Fibroblast of lung (primary cell): Measurements from ENCODE around the gene ACSF2. TPM values are rescaled to one million over a fixed set of nuclear protein-coding genes. Genes with fewer than 3 reads are reported as not detected.
"Not testable (repeated sequence)": the region's sequence is repeated elsewhere in the genome, so short reads cannot be mapped to it uniquely, and the experiment has no call there.

ENCODE experiments used
- DNase-seq, 2 donors: peaks; one replicate each; pipeline versions ENCODE4 v3.0.0 to v3.0.0-alpha.2; 2010; ENCODE audit warnings: low read depth in 2 of 2
- H2AFZ ChIP-seq: 2 replicates; pipeline ENCODE4 v1.5.1; 2012; ENCODE audit warnings: low read length, control low read depth, inconsistent platforms
- H3K27ac ChIP-seq: 2 replicates; pipeline ENCODE4 v1.5.1; 2011; ENCODE audit warnings: low read length, control low read depth; ENCODE audit not compliant: insufficient read depth
- H3K27me3 ChIP-seq: 2 replicates; pipeline ENCODE4 v1.5.1; 2011; ENCODE audit warnings: mild to moderate bottlenecking, low read length; ENCODE audit not compliant: control insufficient read depth, insufficient read depth
- H3K36me3 ChIP-seq: 2 replicates; pipeline ENCODE4 v1.5.1; 2011; ENCODE audit warnings: low read length; ENCODE audit not compliant: control insufficient read depth, insufficient read depth
- H3K4me1 ChIP-seq: 2 replicates; pipeline ENCODE4 v1.5.1; 2011; ENCODE audit warnings: low read length; ENCODE audit not compliant: control insufficient read depth, insufficient read depth; ENCODE audit errors: extremely low read depth
- H3K4me2 ChIP-seq: 2 replicates; pipeline ENCODE4 v1.5.1; 2011; ENCODE audit warnings: low read length, control low read depth; ENCODE audit not compliant: insufficient read depth; ENCODE audit errors: extremely low read depth
- H3K4me3 ChIP-seq, 4 experiments: fragments of 200-600 bp in 1 of 4; sonication (generic) in 1 of 4; replicated peaks in 1 of 4; 2 replicates each; pipeline ENCODE4 v1.5.1; 2011 to 2016; ENCODE audit warnings: low read length in 4 of 4, low read depth in 3 of 4, mild to moderate bottlenecking in 3 of 4, control low read depth in 2 of 4, inconsistent platforms in 1 of 4, mixed read lengths in 1 of 4; ENCODE audit not compliant: insufficient read depth in 1 of 4; ENCODE audit errors: control extremely low read depth in 1 of 4
- H3K79me2 ChIP-seq: 2 replicates; pipeline ENCODE4 v1.5.1; 2012; ENCODE audit warnings: mild to moderate bottlenecking, low read length, inconsistent platforms; ENCODE audit not compliant: control insufficient read depth, insufficient read depth
- H3K9ac ChIP-seq: 2 replicates; pipeline ENCODE4 v1.5.1; 2011; ENCODE audit warnings: mild to moderate bottlenecking, low read length, control low read depth; ENCODE audit not compliant: insufficient read depth
- H3K9me3 ChIP-seq: 2 replicates; pipeline ENCODE4 v1.5.1; 2012; ENCODE audit warnings: low read depth, low read length; ENCODE audit not compliant: control insufficient read depth, insufficient read depth
- H4K20me1 ChIP-seq: 2 replicates; pipeline ENCODE4 v1.5.1; 2011; ENCODE audit warnings: low read length; ENCODE audit not compliant: control insufficient read depth, insufficient read depth; ENCODE audit errors: extremely low read depth
- CTCF ChIP-seq, 2 donors: IDR thresholded peaks in 1 of 2; conservative IDR thresholded peaks in 1 of 2; 1 replicate in 1 of 2; 2 replicates in 1 of 2; pipeline ENCODE4 v1.5.1; 2011 to 2012; ENCODE audit warnings: low read length in 2 of 2, control low read depth in 1 of 2, inconsistent platforms in 1 of 2, low read depth in 1 of 2, mild to moderate bottlenecking in 1 of 2
- EZH2 ChIP-seq: IDR thresholded peaks from 2 replicates; pipeline ENCODE4 v1.5.1; 2012; ENCODE audit warnings: low read length, control low read depth, mild to moderate bottlenecking; ENCODE audit errors: missing control alignments
- polyA plus RNA-seq, 2 donors: library from polyadenylated mRNA; depleted of rRNA in 1 of 2; stranded (reverse) in 1 of 2; unstranded in 1 of 2; fragments of >200 nt; gene quantifications; 2 replicates each; pipeline ENCODE4 v1.2.1, GENCODE V29; 2011 to 2012; ENCODE audit warnings: missing spikeins in 1 of 2
- total RNA-seq: library from RNA; depleted of rRNA; stranded (reverse); fragments of >200 nt; gene quantifications from 2 replicates; pipeline ENCODE4 v1.2.1, GENCODE V29; 2014

Gene ACSF2
- total and polyA plus RNA-seq, 2 donors (not counting 1 experiment from before 2014, with no cell fraction given) = 16.5 to 23.6 TPM

GRCh38 chr17:50397919-50398285, 28.1 kb upstream of the ACSF2 start:
- Histone ChIP-seq H3K36me3 (peaks cover 17% of the 10 kb centered on the region), H2AFZ (peak overlapping the region; percentile 75), H3K27ac (no peak overlapping the region), H3K4me1 (peaks cover 7% of the 10 kb centered on the region), H3K27me3 (no peaks in the 10 kb centered on the region), H3K4me3 (peak overlapping the region in 1 of 4 experiments; percentile 99), H3K9ac (no peak overlapping the region), H3K9me3 (no peaks in the 10 kb centered on the region), H4K20me1 (no peaks in the 10 kb centered on the region), H3K79me2 (peaks cover 45% of the 10 kb centered on the region), H3K4me2 (peak overlapping the region; percentile 51)
- no peak for TF ChIP-seq CTCF (conservative IDR thresholded peaks at IDR 0.05 in 1 of 2, IDR thresholded peaks at IDR 0.05 in 1 of 2; ENCODE audit: low read depth in 1 of 2, low read length in 2 of 2)
- TF ChIP-seq EZH2 = no peak
- no peak for DNase-seq

GRCh38 chr17:50398672-50399071, 27.3 kb upstream of the ACSF2 start:
- not testable (repeated sequence) for H3K9ac ChIP-seq

GRCh38 chr17:50399591-50399990, 26.4 kb upstream of the ACSF2 start:
- not testable (repeated sequence) for H3K27me3 ChIP-seq, H3K4me1 ChIP-seq, H3K4me2 ChIP-seq, H3K9me3 ChIP-seq, H3K4me3 ChIP-seq, H2AFZ ChIP-seq, H4K20me1 ChIP-seq, H3K36me3 ChIP-seq, H3K9ac ChIP-seq, H3K27ac ChIP-seq, DNase-seq
- H3K79me2 ChIP-seq = peaks cover 28% of the 10 kb centered on the region

More at GRCh38 chr17:50398672-50399071, 27.3 kb upstream of the ACSF2 start:
- not testable (repeated sequence) for H3K4me1 ChIP-seq, H3K27me3 ChIP-seq, H3K4me3 ChIP-seq, H3K4me2 ChIP-seq, H3K9me3 ChIP-seq, DNase-seq, H2AFZ ChIP-seq, H3K27ac ChIP-seq, H4K20me1 ChIP-seq
- Histone ChIP-seq H3K36me3 (peaks cover 12% of the 10 kb centered on the region), H3K79me2 (peaks cover 37% of the 10 kb centered on the region)

GRCh38 chr17:50405351-50405750, 20.7 kb upstream of the ACSF2 start:
- H3K27ac ChIP-seq, H3K4me3 ChIP-seq, H4K20me1 ChIP-seq: not testable (repeated sequence)

More at GRCh38 chr17:50405351-50405750, 20.7 kb upstream of the ACSF2 start:
- H3K9ac ChIP-seq, H3K36me3 ChIP-seq, H3K27me3 ChIP-seq, H3K4me1 ChIP-seq, DNase-seq, H2AFZ ChIP-seq, H3K79me2 ChIP-seq, H3K4me2 ChIP-seq, H3K9me3 ChIP-seq: not testable (repeated sequence)
